Fibroblast of lung (primary cell): Measurements from ENCODE around the gene IL17REL. TPM values are rescaled to one million over a fixed set of nuclear protein-coding genes. Genes with fewer than 3 reads are reported as not detected.

Experiments
- DNase-seq, 2 donors: peaks; one replicate each; pipeline versions ENCODE4 v3.0.0 to v3.0.0-alpha.2; 2010; ENCODE audit warnings: low read depth in 2 of 2
- H2AFZ ChIP-seq: 2 replicates; pipeline ENCODE4 v1.5.1; 2012; ENCODE audit warnings: low read length, control low read depth, inconsistent platforms
- H3K27ac ChIP-seq: 2 replicates; pipeline ENCODE4 v1.5.1; 2011; ENCODE audit warnings: low read length, control low read depth; ENCODE audit not compliant: insufficient read depth
- H3K27me3 ChIP-seq: 2 replicates; pipeline ENCODE4 v1.5.1; 2011; ENCODE audit warnings: mild to moderate bottlenecking, low read length; ENCODE audit not compliant: control insufficient read depth, insufficient read depth
- H3K36me3 ChIP-seq: 2 replicates; pipeline ENCODE4 v1.5.1; 2011; ENCODE audit warnings: low read length; ENCODE audit not compliant: control insufficient read depth, insufficient read depth
- H3K4me1 ChIP-seq: 2 replicates; pipeline ENCODE4 v1.5.1; 2011; ENCODE audit warnings: low read length; ENCODE audit not compliant: control insufficient read depth, insufficient read depth; ENCODE audit errors: extremely low read depth
- H3K4me2 ChIP-seq: 2 replicates; pipeline ENCODE4 v1.5.1; 2011; ENCODE audit warnings: low read length, control low read depth; ENCODE audit not compliant: insufficient read depth; ENCODE audit errors: extremely low read depth
- H3K4me3 ChIP-seq, 4 experiments: fragments of 200-600 bp in 1 of 4; sonication (generic) in 1 of 4; replicated peaks in 1 of 4; 2 replicates each; pipeline ENCODE4 v1.5.1; 2011 to 2016; ENCODE audit warnings: low read length in 4 of 4, low read depth in 3 of 4, mild to moderate bottlenecking in 3 of 4, control low read depth in 2 of 4, inconsistent platforms in 1 of 4, mixed read lengths in 1 of 4; ENCODE audit not compliant: insufficient read depth in 1 of 4; ENCODE audit errors: control extremely low read depth in 1 of 4
- H3K79me2 ChIP-seq: 2 replicates; pipeline ENCODE4 v1.5.1; 2012; ENCODE audit warnings: mild to moderate bottlenecking, low read length, inconsistent platforms; ENCODE audit not compliant: control insufficient read depth, insufficient read depth
- H3K9ac ChIP-seq: 2 replicates; pipeline ENCODE4 v1.5.1; 2011; ENCODE audit warnings: mild to moderate bottlenecking, low read length, control low read depth; ENCODE audit not compliant: insufficient read depth
- H3K9me3 ChIP-seq: 2 replicates; pipeline ENCODE4 v1.5.1; 2012; ENCODE audit warnings: low read depth, low read length; ENCODE audit not compliant: control insufficient read depth, insufficient read depth
- H4K20me1 ChIP-seq: 2 replicates; pipeline ENCODE4 v1.5.1; 2011; ENCODE audit warnings: low read length; ENCODE audit not compliant: control insufficient read depth, insufficient read depth; ENCODE audit errors: extremely low read depth
- CTCF ChIP-seq, 2 donors: IDR thresholded peaks in 1 of 2; conservative IDR thresholded peaks in 1 of 2; 1 replicate in 1 of 2; 2 replicates in 1 of 2; pipeline ENCODE4 v1.5.1; 2011 to 2012; ENCODE audit warnings: low read length in 2 of 2, control low read depth in 1 of 2, inconsistent platforms in 1 of 2, low read depth in 1 of 2, mild to moderate bottlenecking in 1 of 2
- EZH2 ChIP-seq: IDR thresholded peaks from 2 replicates; pipeline ENCODE4 v1.5.1; 2012; ENCODE audit warnings: low read length, control low read depth, mild to moderate bottlenecking; ENCODE audit errors: missing control alignments
- polyA plus RNA-seq, 2 donors: library from polyadenylated mRNA; depleted of rRNA in 1 of 2; stranded (reverse) in 1 of 2; unstranded in 1 of 2; fragments of >200 nt; gene quantifications; 2 replicates each; pipeline ENCODE4 v1.2.1, GENCODE V29; 2011 to 2012; ENCODE audit warnings: missing spikeins in 1 of 2
- total RNA-seq: library from RNA; depleted of rRNA; stranded (reverse); fragments of >200 nt; gene quantifications from 2 replicates; pipeline ENCODE4 v1.2.1, GENCODE V29; 2014

The IL17REL gene
- total and polyA plus RNA-seq, 2 donors (not counting 1 experiment from before 2014, with no cell fraction given) = under 0.01 TPM; not detected in 1

GRCh38 chr22:49969751-49970527 is 42.6 kb downstream of the IL17REL start:
- Histone ChIP-seq H3K4me1 (peaks cover 26% of the 10 kb centered on the region), H3K36me3 (peaks cover 1% of the 10 kb centered on the region), H3K27ac (peak overlapping the region; percentile 59), H3K4me2 (no peak overlapping the region), H2AFZ (no peak overlapping the region), H3K9ac (no peak overlapping the region), H3K27me3 (no peaks in the 10 kb centered on the region), H3K9me3 (no peaks in the 10 kb centered on the region), H3K4me3 (no peak overlapping the region), H3K79me2 (peaks cover 1% of the 10 kb centered on the region), H4K20me1 (no peaks in the 10 kb centered on the region)
- DNase-seq = no peak
- TF ChIP-seq CTCF (conservative IDR thresholded peaks at IDR 0.05 in 1 of 2, IDR thresholded peaks at IDR 0.05 in 1 of 2; ENCODE audit: low read depth in 1 of 2, low read length in 2 of 2) = no peak
- TF ChIP-seq EZH2 = no peak

- Histone ChIP-seq H3K79me2 (peaks cover 9% of the 10 kb centered on the region), H4K20me1 (no peaks in the 10 kb centered on the region), H3K4me3 (no peak overlapping the region), H3K9me3 (no peaks in the 10 kb centered on the region), H3K27me3 (no peaks in the 10 kb centered on the region), H3K36me3 (peaks cover 6% of the 10 kb centered on the region), H3K4me2 (no peak overlapping the region), H3K4me1 (peaks cover 26% of the 10 kb centered on the region), H2AFZ (no peak overlapping the region), H3K9ac (no peak overlapping the region), H3K27ac (no peak overlapping the region)
- TF ChIP-seq CTCF (conservative IDR thresholded peaks at IDR 0.05 in 1 of 2, IDR thresholded peaks at IDR 0.05 in 1 of 2; ENCODE audit: low read depth in 1 of 2, low read length in 2 of 2) = no peak
- no peak for TF ChIP-seq EZH2
- no peak for DNase-seq
Observed at GRCh38 chr22:49968831-49969661, 43.5 kb downstream of the IL17REL start.

GRCh38 chr22:49968313-49968830 is 44.2 kb downstream of the IL17REL start:
- peak overlapping the region; percentile 85 for H3K27ac ChIP-seq
- no peaks in the 10 kb centered on the region for H3K27me3 ChIP-seq
- no peaks in the 10 kb centered on the region for H3K9me3 ChIP-seq
- H3K9ac ChIP-seq = no peak overlapping the region
- H3K4me1 ChIP-seq = peaks cover 26% of the 10 kb centered on the region
- H4K20me1 ChIP-seq = no peaks in the 10 kb centered on the region
- TF ChIP-seq CTCF (conservative IDR thresholded peaks at IDR 0.05 in 1 of 2, IDR thresholded peaks at IDR 0.05 in 1 of 2; ENCODE audit: low read depth in 1 of 2, low read length in 2 of 2) (no peak), EZH2 (no peak)
- no peak overlapping the region for H3K4me3 ChIP-seq
- peaks cover 15% of the 10 kb centered on the region for H3K79me2 ChIP-seq
- H3K4me2 ChIP-seq = no peak overlapping the region
- DNase-seq = no peak
- peaks cover 11% of the 10 kb centered on the region for H3K36me3 ChIP-seq
- H2AFZ ChIP-seq = no peak overlapping the region
